Measurements from ENCODE around the gene UNC13B.

GRCh38 chr9:35177520-35177919 is 15.7 kb downstream of the UNC13B start:
- TF ChIP-seq CTCF (IDR thresholded peaks at IDR 0.05) (no peak), POLR2A (IDR thresholded peaks at IDR 0.05) (no peak)
